Measurements from ENCODE around the gene CCSAP.
"Not testable (repeated sequence)": the region's sequence is repeated elsewhere in the genome, so short reads cannot be mapped to it uniquely, and the experiment has no call there.

Gene CCSAP

DNA sequence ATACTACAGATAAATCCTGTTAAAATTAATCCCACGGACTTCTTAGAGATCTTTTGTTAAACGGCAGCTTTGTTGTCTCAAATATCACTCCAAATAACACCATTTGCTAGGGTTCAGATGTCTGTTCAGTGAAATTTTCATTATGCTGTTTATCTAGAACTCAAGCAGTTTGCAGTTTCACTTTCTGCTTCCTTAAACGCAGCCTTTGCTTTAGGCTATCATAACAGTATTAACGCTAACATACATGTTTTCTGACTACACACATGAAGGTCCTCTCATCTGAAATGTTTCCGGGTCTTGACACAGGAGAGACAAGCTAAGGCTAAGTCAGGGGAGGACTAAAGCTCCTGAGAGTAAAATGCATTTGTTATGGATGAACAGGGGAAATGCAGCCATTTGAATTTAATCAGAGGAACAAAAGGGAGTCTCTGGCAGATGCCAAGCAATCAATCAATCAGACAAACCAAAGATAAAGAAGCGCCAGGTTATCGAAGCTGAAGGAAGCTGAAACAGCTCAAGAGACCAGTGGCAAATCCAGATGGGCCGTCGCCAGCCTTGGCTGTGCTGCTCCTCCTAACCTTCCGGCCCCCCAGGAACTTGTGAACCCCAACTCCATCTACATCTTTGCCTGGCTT lies 16.9 kb downstream of the CCSAP start:
- DNase-seq (ENCODE audit: low read depth), result no peak

DNA sequence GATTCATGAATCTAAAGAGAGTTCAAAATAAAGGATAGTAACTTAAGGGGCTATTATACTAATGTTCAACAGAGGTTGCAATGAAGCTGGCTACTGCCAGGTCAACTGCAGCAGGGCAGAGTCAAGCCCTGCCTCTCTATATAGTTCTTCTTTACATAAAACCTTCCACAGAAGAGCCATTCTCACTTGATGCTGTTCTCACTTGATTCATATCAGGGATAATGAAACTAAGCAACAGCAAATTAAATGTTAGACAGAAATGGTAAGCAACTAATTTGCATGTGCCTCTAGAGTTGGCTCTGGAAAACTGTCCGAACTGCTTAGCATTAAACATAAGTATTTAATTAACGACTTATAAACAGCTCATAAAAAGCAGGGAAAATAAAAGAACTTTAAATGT lies 17.4 kb downstream of the CCSAP start:
- no peak for DNase-seq (ENCODE audit: low read depth)

- no peak for DNase-seq (ENCODE audit: low read depth)
Observed at GRCh38 chr1:229323885-229324553, 18.8 kb downstream of the CCSAP start.

GRCh38 chr1:229323201-229323600 lies 19.6 kb downstream of the CCSAP start:
- no peak for DNase-seq (ENCODE audit: low read depth)

DNA sequence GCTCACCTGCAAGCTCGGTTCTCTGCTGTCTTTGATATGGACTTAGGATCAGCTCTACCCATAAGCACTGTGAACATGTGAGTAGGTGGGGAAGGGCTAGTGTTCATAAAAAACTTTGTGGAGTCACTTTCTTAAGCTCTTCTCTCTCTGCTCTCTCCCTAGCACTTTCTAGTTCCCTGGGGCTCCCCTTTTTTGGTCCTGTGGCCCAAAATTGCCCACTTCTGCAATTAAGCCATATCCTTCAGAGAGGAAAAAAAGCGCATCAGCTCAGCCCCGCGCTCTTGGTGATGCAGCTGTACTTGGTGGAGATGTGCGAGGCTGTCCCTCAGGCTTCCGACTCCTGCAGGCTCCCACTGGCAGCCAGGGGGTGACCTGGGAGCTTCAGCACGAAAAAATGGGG lies 23.4 kb downstream of the CCSAP start:
- no peak for DNase-seq (ENCODE audit: low read depth)

DNA sequence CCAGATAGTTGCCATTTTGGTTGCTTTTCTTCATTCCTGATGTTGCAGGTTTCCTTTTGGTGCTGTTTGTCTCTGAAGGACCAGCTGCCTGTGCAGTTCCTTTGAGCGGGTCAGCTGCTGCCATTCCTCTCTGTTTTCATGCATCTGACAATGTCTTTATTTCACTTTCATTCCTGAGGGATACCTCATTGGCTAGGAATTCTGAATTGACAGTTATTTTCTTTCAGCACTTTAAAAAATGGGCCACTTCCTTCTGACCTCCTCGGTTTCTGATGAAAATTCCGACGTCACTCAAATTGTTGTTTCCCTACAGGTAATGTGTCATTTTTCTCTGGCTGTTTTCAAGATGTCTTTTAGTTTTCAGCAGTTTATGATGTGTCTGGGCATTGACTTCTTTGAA lies 24.8 kb downstream of the CCSAP start:
- no peak for DNase-seq (ENCODE audit: low read depth)

- DNase-seq (ENCODE audit: low read depth), result no peak
Observed at GRCh38 chr1:229316166-229316565, 26.7 kb downstream of the CCSAP start.

DNA sequence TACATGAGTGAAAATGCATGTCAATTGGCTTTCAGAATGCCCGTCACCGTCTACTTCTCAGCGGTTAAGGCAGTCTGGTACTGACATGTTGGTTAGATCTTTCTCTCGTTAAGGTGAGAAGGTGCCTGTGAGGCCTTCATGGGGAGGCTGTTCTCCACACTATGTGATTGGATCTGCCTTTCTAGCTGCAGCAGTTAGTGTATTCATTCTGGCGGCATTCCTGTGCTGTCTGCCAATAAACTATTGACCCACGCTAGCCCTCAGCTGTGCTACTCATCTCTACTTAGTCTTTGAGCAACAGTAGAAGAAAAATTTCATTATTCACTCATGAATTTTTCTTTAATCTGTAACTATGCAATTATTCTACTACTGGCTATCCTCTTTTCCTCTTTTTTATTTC lies 32.0 kb downstream of the CCSAP start:
- DNase-seq (ENCODE audit: low read depth), result no peak

DNA sequence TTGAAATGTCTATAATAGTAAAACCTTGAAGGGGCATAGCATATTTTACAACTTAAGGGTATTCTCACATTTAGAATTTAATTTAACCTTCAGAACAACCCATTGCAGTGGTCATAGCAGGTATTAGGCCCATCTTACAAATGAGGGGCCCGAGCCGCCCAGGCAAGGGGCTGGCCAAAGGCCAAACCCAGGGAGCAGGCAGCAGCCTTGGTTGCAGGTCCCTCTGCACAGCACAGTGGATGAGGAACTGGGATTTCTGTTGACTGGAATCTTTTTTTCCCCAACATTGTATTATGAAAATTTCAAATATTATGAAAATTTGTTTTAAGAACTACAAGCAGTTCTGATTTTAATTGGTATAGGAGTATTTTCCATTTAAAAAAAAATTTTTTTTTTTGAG lies 33.2 kb downstream of the CCSAP start:
- no peak for DNase-seq (ENCODE audit: low read depth)

DNA sequence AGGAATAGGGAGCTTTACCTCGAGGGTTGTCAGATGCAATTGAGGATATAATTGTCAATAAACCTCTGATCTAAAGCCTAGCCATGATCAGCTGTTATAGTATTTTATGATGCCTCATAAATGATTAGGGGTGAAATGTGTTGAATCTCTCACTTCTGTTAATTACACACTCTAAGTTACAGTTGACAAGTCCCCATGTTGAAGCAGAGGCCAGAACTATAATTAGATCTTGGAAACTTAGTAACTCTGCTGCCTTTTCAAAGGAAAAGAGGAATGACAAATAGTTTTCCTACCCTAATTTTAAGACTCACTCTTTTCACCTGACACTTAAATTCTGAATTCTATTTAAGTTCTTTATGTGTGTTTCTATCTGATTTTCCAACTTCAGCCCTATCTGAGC lies 33.8 kb downstream of the CCSAP start:
- no peak for DNase-seq (ENCODE audit: low read depth)

DNA sequence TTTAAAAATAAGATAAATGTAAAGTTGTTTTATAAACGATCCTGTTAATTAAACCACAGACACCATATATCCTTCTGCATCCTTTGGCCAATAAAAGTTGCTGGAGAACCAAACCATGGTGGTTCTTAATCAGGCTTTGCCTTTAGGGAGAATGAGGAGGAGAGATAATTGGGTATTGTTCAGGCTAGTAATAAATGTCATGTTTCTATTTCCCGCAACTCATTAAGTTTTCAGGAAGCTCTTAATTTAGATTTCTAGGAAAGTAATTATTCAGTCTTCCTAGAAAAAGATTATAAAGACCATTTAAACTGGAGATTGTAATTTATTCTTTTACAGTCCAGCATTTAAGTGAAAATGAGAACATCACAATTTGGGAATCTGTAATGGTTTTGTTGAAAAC lies 37.5 kb downstream of the CCSAP start:
- DNase-seq (ENCODE audit: low read depth), result no peak

- DNase-seq (ENCODE audit: low read depth), result no peak
Observed at GRCh38 chr1:229303855-229304254, 39.0 kb downstream of the CCSAP start.

DNA sequence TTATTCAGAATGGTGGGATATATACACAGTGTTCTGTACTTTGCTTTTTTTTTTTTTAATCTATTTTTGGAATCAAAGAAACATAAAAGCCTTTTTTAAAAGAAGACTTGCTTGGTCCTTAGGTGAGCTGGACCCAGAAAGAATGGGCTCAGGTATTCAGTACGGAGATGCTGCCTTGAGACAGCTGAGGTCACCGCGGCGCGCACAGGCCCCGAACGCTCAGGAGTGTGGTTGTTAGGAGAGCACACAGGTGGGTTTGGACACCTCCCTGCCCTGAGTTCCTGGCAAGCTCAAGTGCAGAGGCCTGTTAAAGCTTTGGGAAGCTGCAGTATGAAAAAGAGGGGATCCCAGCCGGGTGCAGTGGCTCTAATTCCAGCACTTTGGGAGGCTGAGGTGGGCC lies 40.1 kb downstream of the CCSAP start:
- DNase-seq (ENCODE audit: low read depth), result no peak

DNA sequence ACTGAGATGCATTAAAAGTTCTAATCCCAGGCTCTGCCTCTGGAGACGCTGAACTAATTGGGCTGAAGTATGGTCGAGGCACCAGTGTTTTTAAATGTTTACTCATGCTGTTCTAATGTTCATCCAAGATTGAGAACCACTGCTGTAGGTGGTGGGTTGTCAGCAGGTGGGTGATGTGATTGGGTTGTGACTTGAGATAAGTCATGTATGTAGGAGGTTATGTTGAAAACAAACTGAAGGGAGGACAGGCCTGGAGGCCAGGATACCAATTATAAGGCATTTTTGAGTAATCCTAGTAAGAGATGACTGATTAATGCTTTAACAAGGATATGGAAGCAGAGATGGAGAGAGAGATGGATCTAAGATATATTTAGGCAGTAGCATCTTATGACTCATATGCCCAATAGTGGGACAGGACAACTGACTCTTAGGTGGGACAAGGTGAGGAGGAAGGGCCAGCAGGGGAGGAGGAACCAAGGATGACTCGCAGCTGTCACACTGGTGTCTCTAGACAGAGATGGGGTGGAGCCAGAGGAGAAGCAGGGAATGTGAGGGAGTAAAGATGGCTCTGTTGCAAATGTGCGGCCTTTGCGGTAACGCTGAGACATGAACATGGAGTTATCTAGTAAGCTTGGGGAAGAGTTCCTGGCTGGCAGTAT lies 42.6 kb downstream of the CCSAP start:
- DNase-seq (ENCODE audit: low read depth), result no peak

- no peak for DNase-seq (ENCODE audit: low read depth)
Observed at GRCh38 chr1:229298887-229299503, 43.9 kb downstream of the CCSAP start.

- DNase-seq (ENCODE audit: low read depth), result no peak
Observed at GRCh38 chr1:229298420-229298819, 44.4 kb downstream of the CCSAP start.

- no peak for DNase-seq (ENCODE audit: low read depth)
Observed at GRCh38 chr1:229297746-229298145, 45.1 kb downstream of the CCSAP start.

DNA sequence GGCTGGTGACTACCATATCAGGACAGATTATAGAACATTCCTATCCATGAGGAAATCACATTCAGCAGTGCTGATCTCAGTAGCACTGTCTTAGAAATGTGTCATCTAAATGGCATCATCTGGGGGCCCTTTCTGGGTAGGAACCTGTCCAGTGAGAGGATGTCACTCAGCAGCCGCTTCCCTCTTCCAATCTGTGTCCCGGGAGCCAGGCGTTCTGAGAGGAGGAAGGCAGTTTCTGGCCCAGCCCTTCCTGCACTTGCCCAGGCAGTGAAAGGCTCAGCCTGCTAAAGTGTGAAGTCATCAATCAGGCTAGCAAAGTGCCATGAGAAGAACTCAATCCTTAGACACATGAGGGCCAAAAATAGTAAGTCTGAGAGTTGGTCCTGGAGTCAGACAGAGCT lies 46.3 kb downstream of the CCSAP start:
- no peak for DNase-seq (ENCODE audit: low read depth)

GRCh38 chr1:229295745-229296144 lies 47.1 kb downstream of the CCSAP start:
- DNase-seq (ENCODE audit: low read depth), result no peak

- DNase-seq (ENCODE audit: low read depth), result no peak
Observed at GRCh38 chr1:229293528-229294204, 49.2 kb downstream of the CCSAP start.

GRCh38 chr1:229291686-229292085 lies 51.2 kb downstream of the CCSAP start:
- not testable (repeated sequence) for DNase-seq (ENCODE audit: low read depth)

- no peak for DNase-seq (ENCODE audit: low read depth)
Observed at GRCh38 chr1:229288516-229288915, 54.3 kb downstream of the CCSAP start.

GRCh38 chr1:229287267-229287666 lies 55.6 kb downstream of the CCSAP start:
- no peak for DNase-seq (ENCODE audit: low read depth)
